ENCODE data around the gene ADAMTSL2.

DNA sequence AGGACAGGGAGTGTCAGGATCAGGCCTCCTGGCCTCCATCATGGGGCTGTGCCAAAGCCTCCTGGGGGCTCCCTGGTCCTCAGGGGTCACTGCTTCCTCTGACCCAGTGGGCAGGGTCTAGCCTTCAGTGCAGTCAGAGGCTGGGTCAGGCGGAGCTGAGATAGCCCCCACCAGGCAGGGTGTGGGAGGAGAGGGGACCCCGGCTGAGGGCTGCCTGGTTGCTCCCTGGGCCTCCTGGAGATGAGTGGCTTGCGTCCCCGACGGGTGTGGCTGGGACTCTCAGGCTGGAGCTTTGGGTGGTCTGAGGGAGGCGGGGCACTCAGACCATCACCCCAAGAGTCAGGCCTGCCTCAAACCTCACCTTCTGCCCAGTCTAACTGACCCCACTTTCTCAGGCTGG lies 53.0 kb downstream of the ADAMTSL2 start:
- TF ChIP-seq EP300 (IDR thresholded peaks at IDR 0.05): no peak
- no peak for TF ChIP-seq POLR2A (IDR thresholded peaks at IDR 0.05)

Data from tibial nerve (tissue), 3 donors.